DOHH2 (cell line): ENCODE measurements around the gene HYAL1.
"Not testable (repeated sequence)": the region's sequence is repeated elsewhere in the genome, so short reads cannot be mapped to it uniquely, and the experiment has no call there.

Experiments
- EZH2phosphoT487 ChIP-seq: fragments of 200-600 bp; sonication (generic); IDR thresholded peaks from 2 replicates; pipeline ENCODE4 v1.6.1; 2017; ENCODE audit warnings: borderline replicate concordance, mild to moderate bottlenecking, antibody characterized with exemption, low read length, moderate library complexity, mixed read lengths
- TF ChIP-seq, protein P1 (sequence below): fragments of 200-600 bp; sonication (generic); IDR thresholded peaks from one replicate; pipeline ENCODE4 v1.5.1; 2014; ENCODE audit warnings: antibody characterized with exemption, mild to moderate bottlenecking, low read depth, low read length; ENCODE audit not compliant: poor library complexity, severe bottlenecking

DNA sequence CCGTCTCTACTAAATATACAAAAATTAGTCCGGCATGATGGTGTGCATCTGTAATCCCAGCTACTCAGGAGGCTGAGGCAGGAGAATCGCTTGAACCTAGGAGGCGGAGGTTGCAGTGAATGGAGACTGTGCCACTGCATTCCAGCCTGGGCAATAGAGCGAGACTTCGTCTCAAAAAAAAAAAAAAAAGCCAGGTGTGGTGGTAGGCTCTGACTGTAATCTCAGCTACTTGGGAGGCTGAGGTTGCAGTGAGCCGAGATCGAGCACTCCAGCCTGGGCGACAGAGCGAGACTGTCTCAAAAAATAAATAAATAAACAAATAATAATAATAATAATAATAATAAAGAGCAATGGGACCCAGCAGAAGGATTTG lies 30.9 kb downstream of the HYAL1 start:
- TF ChIP-seq, protein P1, sequence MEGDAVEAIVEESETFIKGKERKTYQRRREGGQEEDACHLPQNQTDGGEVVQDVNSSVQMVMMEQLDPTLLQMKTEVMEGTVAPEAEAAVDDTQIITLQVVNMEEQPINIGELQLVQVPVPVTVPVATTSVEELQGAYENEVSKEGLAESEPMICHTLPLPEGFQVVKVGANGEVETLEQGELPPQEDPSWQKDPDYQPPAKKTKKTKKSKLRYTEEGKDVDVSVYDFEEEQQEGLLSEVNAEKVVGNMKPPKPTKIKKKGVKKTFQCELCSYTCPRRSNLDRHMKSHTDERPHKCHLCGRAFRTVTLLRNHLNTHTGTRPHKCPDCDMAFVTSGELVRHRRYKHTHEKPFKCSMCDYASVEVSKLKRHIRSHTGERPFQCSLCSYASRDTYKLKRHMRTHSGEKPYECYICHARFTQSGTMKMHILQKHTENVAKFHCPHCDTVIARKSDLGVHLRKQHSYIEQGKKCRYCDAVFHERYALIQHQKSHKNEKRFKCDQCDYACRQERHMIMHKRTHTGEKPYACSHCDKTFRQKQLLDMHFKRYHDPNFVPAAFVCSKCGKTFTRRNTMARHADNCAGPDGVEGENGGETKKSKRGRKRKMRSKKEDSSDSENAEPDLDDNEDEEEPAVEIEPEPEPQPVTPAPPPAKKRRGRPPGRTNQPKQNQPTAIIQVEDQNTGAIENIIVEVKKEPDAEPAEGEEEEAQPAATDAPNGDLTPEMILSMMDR = not testable (repeated sequence)
- TF ChIP-seq EZH2phosphoT487 = not testable (repeated sequence)
